SU-DHL-6 (cell line): ENCODE measurements around the gene IFT27.

Experiments used
- H2AFZ ChIP-seq: fragments of 200-600 bp; sonication (generic); 2 replicates; pipeline ENCODE4 v1.6.1; 2014; ENCODE audit warnings: low read depth, mild to moderate bottlenecking, moderate library complexity, mixed read lengths, antibody characterized with exemption, low read length; ENCODE audit not compliant: severe bottlenecking
- H3F3A ChIP-seq: fragments of 200-600 bp; shearing (Covaris generic); 2 replicates; pipeline ENCODE4 v1.6.0; 2016; ENCODE audit warnings: antibody characterized with exemption, mild to moderate bottlenecking; ENCODE audit not compliant: insufficient read depth
- H3K27ac ChIP-seq: fragments of 200-600 bp; sonication (generic); 2 replicates; pipeline ENCODE4 v1.5.1; 2016; ENCODE audit warnings: low read depth, mild to moderate bottlenecking, low read length, moderate library complexity, mixed read lengths
- H3K27me3 ChIP-seq: fragments of 200-600 bp; sonication (generic), shearing (Covaris generic); 2 replicates; pipeline ENCODE4 v1.6.0; 2014; ENCODE audit warnings: mild to moderate bottlenecking, low read length
- H3K36me3 ChIP-seq: fragments of 200-600 bp; sonication (generic); 2 replicates; pipeline ENCODE4 v1.6.1; 2014; ENCODE audit warnings: mild to moderate bottlenecking, low read length, mixed read lengths
- H3K4me2 ChIP-seq: fragments of 300-600, 200-600 bp; shearing (Covaris generic), sonication (generic); 2 replicates; pipeline ENCODE4 v1.6.0; 2014; ENCODE audit warnings: low read length, low read depth, mild to moderate bottlenecking; ENCODE audit not compliant: poor library complexity, severe bottlenecking
- H3K4me3 ChIP-seq: fragments of 200-600 bp; sonication (generic); 2 replicates; pipeline ENCODE4 v1.5.1; 2014; ENCODE audit warnings: antibody characterized with exemption, low read length, mild to moderate bottlenecking, mixed read lengths; ENCODE audit not compliant: insufficient read depth, poor library complexity, severe bottlenecking
- H3K79me2 ChIP-seq: fragments of 200-600 bp; sonication (generic); 2 replicates; pipeline ENCODE4 v1.6.1; 2014; ENCODE audit warnings: mild to moderate bottlenecking, low read length, moderate library complexity; ENCODE audit not compliant: insufficient read depth
- H3K9ac ChIP-seq: fragments of 200-600 bp; sonication (generic); 2 replicates; pipeline ENCODE4 v1.7.0; 2014; ENCODE audit warnings: mild to moderate bottlenecking, low read length
- H3K9me2 ChIP-seq: fragments of 200-600 bp; sonication (generic); replicated peaks from 2 replicates; pipeline ENCODE4 v1.6.1; 2014; ENCODE audit warnings: low read length; ENCODE audit not compliant: insufficient read depth
- H3K9me3 ChIP-seq: fragments of 200-600 bp; sonication (generic); 2 replicates; pipeline ENCODE4 v1.6.1; 2014; ENCODE audit warnings: low read length, mixed read lengths; ENCODE audit not compliant: insufficient read depth
- H4K20me1 ChIP-seq: fragments of 200-600 bp; sonication (generic); 2 replicates; pipeline ENCODE4 v1.6.1; 2014; ENCODE audit warnings: low read depth, mild to moderate bottlenecking, antibody characterized with exemption, low read length, moderate library complexity, mixed read lengths
- EZH2phosphoT487 ChIP-seq: fragments of 200-600 bp; sonication (generic), shearing (Covaris generic); conservative IDR thresholded peaks from 2 replicates; pipeline ENCODE4 v1.6.1; 2018; ENCODE audit warnings: mild to moderate bottlenecking, antibody characterized with exemption, low read length, moderate library complexity, mixed read lengths
- TF ChIP-seq, protein P1 (sequence below): fragments of 200-600 bp; sonication (generic); IDR thresholded peaks from one replicate; pipeline ENCODE4 v1.5.1; 2017; ENCODE audit warnings: antibody characterized with exemption, mild to moderate bottlenecking, low read length, moderate library complexity; ENCODE audit not compliant: insufficient read depth, poor library complexity, severe bottlenecking

IFT27 gene

DNA sequence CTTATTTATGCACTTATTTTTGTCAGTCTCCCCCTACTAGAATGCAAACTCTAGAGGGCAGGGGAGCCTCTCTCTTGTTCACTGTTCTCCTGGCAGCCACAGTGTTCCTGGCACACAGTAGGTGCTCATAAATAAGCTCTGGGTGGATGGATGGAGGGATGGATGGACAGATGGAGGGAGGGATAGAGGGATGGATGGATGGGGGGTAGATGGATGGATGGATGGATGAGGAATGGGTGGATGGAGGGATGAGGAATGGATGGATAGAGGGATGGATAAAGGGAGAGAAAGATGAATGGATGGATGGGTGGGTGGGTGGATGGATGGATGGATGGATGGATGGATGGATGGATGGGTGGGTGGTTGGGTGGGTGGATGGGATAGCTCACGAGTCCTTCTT lies 27.4 kb upstream of the IFT27 start:
- Histone ChIP-seq H3F3A (no peaks in the 10 kb centered on the region), H3K27me3 (no peaks in the 10 kb centered on the region), H3K9ac (no peak overlapping the region), H4K20me1 (no peaks in the 10 kb centered on the region), H3K9me3 (no peaks in the 10 kb centered on the region), H3K4me3 (no peak overlapping the region), H3K27ac (no peak overlapping the region), H3K36me3 (no peaks in the 10 kb centered on the region), H3K79me2 (no peaks in the 10 kb centered on the region), H2AFZ (no peak overlapping the region), H3K9me2 (no peaks in the 10 kb centered on the region), H3K4me2 (no peak overlapping the region)
- no peak for TF ChIP-seq EZH2phosphoT487
- TF ChIP-seq, protein P1, sequence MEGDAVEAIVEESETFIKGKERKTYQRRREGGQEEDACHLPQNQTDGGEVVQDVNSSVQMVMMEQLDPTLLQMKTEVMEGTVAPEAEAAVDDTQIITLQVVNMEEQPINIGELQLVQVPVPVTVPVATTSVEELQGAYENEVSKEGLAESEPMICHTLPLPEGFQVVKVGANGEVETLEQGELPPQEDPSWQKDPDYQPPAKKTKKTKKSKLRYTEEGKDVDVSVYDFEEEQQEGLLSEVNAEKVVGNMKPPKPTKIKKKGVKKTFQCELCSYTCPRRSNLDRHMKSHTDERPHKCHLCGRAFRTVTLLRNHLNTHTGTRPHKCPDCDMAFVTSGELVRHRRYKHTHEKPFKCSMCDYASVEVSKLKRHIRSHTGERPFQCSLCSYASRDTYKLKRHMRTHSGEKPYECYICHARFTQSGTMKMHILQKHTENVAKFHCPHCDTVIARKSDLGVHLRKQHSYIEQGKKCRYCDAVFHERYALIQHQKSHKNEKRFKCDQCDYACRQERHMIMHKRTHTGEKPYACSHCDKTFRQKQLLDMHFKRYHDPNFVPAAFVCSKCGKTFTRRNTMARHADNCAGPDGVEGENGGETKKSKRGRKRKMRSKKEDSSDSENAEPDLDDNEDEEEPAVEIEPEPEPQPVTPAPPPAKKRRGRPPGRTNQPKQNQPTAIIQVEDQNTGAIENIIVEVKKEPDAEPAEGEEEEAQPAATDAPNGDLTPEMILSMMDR: no peak

GRCh38 chr22:36798674-36799066 lies 22.8 kb upstream of the IFT27 start:
- H3K9me3 ChIP-seq: no peaks in the 10 kb centered on the region

DNA sequence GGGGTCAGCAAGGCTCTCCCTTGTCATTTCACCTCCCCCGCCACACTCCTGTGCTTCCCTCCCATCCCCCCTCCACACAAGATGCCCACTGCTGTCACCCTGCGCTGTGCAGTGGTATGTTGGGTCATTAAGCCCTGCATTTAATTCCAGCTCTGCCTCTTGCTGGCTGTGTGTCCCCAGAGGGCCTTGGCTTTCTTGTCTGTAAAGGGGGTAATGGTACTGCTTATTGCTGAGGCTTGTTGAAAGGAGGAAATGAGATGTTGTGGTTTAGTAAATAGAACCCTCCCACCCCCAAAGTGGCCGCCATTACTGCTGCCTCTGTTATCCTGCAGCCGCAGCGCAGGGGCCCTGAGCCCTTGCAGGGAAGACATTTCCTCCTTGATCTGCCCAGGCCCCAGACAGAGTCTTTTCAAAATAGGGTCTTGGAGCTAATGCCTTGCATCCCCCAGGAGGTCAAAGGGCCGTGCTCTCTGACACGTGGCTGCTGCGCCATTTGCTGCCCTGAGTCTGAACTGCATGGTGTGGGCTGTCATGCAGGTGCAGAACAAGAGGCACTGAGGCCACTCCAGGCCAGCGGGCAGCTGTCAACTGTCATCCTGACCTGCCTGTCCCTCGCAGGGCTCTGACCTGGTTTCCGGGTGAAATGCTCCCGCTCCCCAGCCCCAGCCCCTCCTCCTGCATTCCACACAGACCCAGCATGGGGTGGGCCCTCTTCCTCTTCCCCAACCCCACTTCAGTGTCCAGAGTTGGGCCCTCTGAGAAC lies 22.2 kb upstream of the IFT27 start:
- no peaks in the 10 kb centered on the region for H3K27me3 ChIP-seq
- no peak overlapping the region for H3K4me2 ChIP-seq
- no peak overlapping the region for H3K27ac ChIP-seq
- H4K20me1 ChIP-seq: no peaks in the 10 kb centered on the region
- no peaks in the 10 kb centered on the region for H3K9me2 ChIP-seq
- TF ChIP-seq, protein P1: no peak
- no peak for TF ChIP-seq EZH2phosphoT487
- peak overlapping the region; percentile 48 for H2AFZ ChIP-seq
- no peak overlapping the region for H3K9ac ChIP-seq
- H3F3A ChIP-seq: no peaks in the 10 kb centered on the region
- no peaks in the 10 kb centered on the region for H3K36me3 ChIP-seq
- H3K79me2 ChIP-seq: no peaks in the 10 kb centered on the region
- H3K9me3 ChIP-seq: no peaks in the 10 kb centered on the region
- H3K4me3 ChIP-seq: no peak overlapping the region

More at GRCh38 chr22:36798674-36799066, 22.8 kb upstream of the IFT27 start:
- no peak overlapping the region for H3K27ac ChIP-seq
- H3K27me3 ChIP-seq: no peaks in the 10 kb centered on the region
- H3K79me2 ChIP-seq: no peaks in the 10 kb centered on the region
- no peaks in the 10 kb centered on the region for H4K20me1 ChIP-seq
- no peak overlapping the region for H3K4me2 ChIP-seq
- TF ChIP-seq, protein P1: no peak
- no peak for TF ChIP-seq EZH2phosphoT487
- no peaks in the 10 kb centered on the region for H3K36me3 ChIP-seq
- H3F3A ChIP-seq: no peaks in the 10 kb centered on the region
- no peak overlapping the region for H3K9ac ChIP-seq
- H2AFZ ChIP-seq: no peak overlapping the region
- H3K4me3 ChIP-seq: no peak overlapping the region
- no peaks in the 10 kb centered on the region for H3K9me2 ChIP-seq
